Heart left ventricle (tissue), 13 donors: ENCODE measurements around the gene TJP1.

Experiments used
- POLR2A ChIP-seq, 2 donors: fragments of 450-650 bp; IDR thresholded peaks; one replicate each; pipeline ENCODE4 v1.6.1; 2017; ENCODE audit warnings: antibody characterized with exemption in 2 of 2, mild to moderate bottlenecking in 2 of 2, moderate library complexity in 2 of 2
- TF ChIP-seq, protein P1 (sequence below), 12 donors: fragments of 200-600 bp; sonication (generic) in 4 of 12; IDR thresholded peaks; one replicate each; pipeline versions ENCODE4 v1.5.0 to v1.8.0; 2018 to 2022; ENCODE audit warnings: antibody characterized with exemption in 12 of 12, mild to moderate bottlenecking in 5 of 12
- donor health status: ischemic (EF 13 %, LVEDD 7.1; RV severe dilation, severe dysfunction).
- donor health status: DM: no; HTN: yes; CAD: no.
- donor health status: DM: no; HTN: no; CAD: no.
- donor health status: ischemic (EF 25% LVEDD 6.9; RV normal size, moderate dysfunction).
- donor health status: ischemic (EF 25% LVEDD 5.7; RV mildly dilated, moderate dysfunction).
- donor health status: ischemic (EF 35%, LVEDD 5.7; RV mildly dilated, moderate dysfunction).
- donor health status: nonischemic (EF 11% LVEDD 7.7; RV severe dilation, severe dysfunction).
- donor health status: DM: yes; HTN: yes; CAD: no.
- donor health status: PGD.
- donor health status: ischemic (EF 29% LVEDD 5.4; RV normal size, mild dysfunction).
- donor health status: nonischemic (EF 23%, LVEDD 6.1; RV moderate dilation, normal function).

GRCh38 chr15:29870495-29871151 is 48.4 kb upstream of the TJP1 start:
- TF ChIP-seq, protein P1, sequence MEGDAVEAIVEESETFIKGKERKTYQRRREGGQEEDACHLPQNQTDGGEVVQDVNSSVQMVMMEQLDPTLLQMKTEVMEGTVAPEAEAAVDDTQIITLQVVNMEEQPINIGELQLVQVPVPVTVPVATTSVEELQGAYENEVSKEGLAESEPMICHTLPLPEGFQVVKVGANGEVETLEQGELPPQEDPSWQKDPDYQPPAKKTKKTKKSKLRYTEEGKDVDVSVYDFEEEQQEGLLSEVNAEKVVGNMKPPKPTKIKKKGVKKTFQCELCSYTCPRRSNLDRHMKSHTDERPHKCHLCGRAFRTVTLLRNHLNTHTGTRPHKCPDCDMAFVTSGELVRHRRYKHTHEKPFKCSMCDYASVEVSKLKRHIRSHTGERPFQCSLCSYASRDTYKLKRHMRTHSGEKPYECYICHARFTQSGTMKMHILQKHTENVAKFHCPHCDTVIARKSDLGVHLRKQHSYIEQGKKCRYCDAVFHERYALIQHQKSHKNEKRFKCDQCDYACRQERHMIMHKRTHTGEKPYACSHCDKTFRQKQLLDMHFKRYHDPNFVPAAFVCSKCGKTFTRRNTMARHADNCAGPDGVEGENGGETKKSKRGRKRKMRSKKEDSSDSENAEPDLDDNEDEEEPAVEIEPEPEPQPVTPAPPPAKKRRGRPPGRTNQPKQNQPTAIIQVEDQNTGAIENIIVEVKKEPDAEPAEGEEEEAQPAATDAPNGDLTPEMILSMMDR (IDR thresholded peaks at IDR 0.05), result no peak
- TF ChIP-seq POLR2A (IDR thresholded peaks at IDR 0.05), result no peak
